ENCODE results near the gene CRACR2B. TPM values are rescaled to one million over a fixed set of nuclear protein-coding genes. Genes with fewer than 3 reads are reported as not detected.
A peak's percentile ranks its signal among the peaks of the same experiment; 100 is the strongest.

The CRACR2B gene
- total and polyA plus RNA-seq, 2 of the 13 experiments (the other 11 are each of a cell fraction or from before 2014, with no cell fraction given) = 14.9 to 21.0 TPM

DNA sequence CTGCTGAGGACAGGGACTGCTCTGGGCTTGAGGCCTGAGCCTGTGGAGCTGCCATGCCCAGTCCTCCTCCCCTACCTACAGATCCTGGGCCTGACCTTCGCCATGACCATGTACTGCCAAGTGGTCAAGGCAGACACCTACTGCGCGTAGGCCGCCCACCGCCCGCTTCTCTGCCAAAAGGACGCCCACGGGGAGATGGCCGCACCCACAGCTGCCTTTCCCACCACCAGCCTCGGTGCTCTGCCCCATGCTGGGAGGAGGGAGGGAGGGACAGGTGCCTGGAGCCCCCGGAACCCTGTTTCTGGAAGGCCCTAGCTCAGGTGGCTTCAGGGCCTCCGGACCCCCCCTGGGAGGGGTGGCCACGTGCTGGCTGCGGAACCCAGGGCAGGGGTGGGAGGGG, 38.8 kb downstream of the CRACR2B start:
- H3K27me3 ChIP-seq (ENCODE audit: control insufficient read depth in 1 of 2, insufficient read depth in 2 of 2, low read length in 2 of 2) = no peaks in the 10 kb centered on the region
- 0 out of 2 replicates have a peak, but pooled peaks cover 8% of the 10 kb centered on the region for H3K4me1 ChIP-seq (ENCODE audit: insufficient read depth, low read length)
- no peak for FAIRE-seq
- ATAC-seq = peak; percentile 1; the same call in 1 of the 3 replicates
- BruUV-seq (replicated peaks) = no TSS peak
- TF ChIP-seq ELF4 (CRISPR knock-in tag; IDR thresholded peaks at IDR 0.05; ENCODE audit: borderline replicate concordance) = no peak
- TF ChIP-seq, protein P1, sequence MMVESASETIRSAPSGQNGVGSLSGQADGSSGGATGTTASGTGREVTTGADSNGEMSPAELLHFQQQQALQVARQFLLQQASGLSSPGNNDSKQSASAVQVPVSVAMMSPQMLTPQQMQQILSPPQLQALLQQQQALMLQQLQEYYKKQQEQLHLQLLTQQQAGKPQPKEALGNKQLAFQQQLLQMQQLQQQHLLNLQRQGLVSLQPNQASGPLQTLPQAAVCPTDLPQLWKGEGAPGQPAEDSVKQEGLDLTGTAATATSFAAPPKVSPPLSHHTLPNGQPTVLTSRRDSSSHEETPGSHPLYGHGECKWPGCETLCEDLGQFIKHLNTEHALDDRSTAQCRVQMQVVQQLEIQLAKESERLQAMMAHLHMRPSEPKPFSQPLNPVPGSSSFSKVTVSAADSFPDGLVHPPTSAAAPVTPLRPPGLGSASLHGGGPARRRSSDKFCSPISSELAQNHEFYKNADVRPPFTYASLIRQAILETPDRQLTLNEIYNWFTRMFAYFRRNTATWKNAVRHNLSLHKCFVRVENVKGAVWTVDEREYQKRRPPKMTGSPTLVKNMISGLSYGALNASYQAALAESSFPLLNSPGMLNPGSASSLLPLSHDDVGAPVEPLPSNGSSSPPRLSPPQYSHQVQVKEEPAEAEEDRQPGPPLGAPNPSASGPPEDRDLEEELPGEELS (CRISPR knock-in tag; IDR thresholded peaks at IDR 0.05) = no peak
- TF ChIP-seq ZKSCAN1 (IDR thresholded peaks at IDR 0.05; ENCODE audit: low read length) = 0 out of 2 replicates have a peak, but pooled peaks have one; percentile 18
- peak; percentile 57 for TF ChIP-seq AGO2 (optimal IDR thresholded peaks at IDR 0.05; ENCODE audit: low read depth, low read length)
- no peak for TF ChIP-seq HOXA7 (CRISPR knock-in tag; IDR thresholded peaks at IDR 0.05)
- 0 out of 4 replicates have a peak, but pooled peaks of 1 of the 2 experiments have one; percentile 28 for TF ChIP-seq POLR2A (IDR thresholded peaks at IDR 0.05; ENCODE audit: insufficient read depth in 1 of 2, low read depth in 2 of 2, low read length in 2 of 2)
- no peak for TF ChIP-seq BHLHE40 (IDR thresholded peaks at IDR 0.05; ENCODE audit: low read length)
- TF ChIP-seq CEBPG (CRISPR knock-in tag; IDR thresholded peaks at IDR 0.05) = no peak
- TF ChIP-seq, protein P2, sequence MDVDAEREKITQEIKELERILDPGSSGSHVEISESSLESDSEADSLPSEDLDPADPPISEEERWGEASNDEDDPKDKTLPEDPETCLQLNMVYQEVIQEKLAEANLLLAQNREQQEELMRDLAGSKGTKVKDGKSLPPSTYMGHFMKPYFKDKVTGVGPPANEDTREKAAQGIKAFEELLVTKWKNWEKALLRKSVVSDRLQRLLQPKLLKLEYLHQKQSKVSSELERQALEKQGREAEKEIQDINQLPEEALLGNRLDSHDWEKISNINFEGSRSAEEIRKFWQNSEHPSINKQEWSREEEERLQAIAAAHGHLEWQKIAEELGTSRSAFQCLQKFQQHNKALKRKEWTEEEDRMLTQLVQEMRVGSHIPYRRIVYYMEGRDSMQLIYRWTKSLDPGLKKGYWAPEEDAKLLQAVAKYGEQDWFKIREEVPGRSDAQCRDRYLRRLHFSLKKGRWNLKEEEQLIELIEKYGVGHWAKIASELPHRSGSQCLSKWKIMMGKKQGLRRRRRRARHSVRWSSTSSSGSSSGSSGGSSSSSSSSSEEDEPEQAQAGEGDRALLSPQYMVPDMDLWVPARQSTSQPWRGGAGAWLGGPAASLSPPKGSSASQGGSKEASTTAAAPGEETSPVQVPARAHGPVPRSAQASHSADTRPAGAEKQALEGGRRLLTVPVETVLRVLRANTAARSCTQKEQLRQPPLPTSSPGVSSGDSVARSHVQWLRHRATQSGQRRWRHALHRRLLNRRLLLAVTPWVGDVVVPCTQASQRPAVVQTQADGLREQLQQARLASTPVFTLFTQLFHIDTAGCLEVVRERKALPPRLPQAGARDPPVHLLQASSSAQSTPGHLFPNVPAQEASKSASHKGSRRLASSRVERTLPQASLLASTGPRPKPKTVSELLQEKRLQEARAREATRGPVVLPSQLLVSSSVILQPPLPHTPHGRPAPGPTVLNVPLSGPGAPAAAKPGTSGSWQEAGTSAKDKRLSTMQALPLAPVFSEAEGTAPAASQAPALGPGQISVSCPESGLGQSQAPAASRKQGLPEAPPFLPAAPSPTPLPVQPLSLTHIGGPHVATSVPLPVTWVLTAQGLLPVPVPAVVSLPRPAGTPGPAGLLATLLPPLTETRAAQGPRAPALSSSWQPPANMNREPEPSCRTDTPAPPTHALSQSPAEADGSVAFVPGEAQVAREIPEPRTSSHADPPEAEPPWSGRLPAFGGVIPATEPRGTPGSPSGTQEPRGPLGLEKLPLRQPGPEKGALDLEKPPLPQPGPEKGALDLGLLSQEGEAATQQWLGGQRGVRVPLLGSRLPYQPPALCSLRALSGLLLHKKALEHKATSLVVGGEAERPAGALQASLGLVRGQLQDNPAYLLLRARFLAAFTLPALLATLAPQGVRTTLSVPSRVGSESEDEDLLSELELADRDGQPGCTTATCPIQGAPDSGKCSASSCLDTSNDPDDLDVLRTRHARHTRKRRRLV (CRISPR knock-in tag; IDR thresholded peaks at IDR 0.05) = no peak
- peak; percentile 76 for TF ChIP-seq RBM22 (optimal IDR thresholded peaks at IDR 0.05; ENCODE audit: low read length)
- TF ChIP-seq ZNF446 (CRISPR knock-in tag; IDR thresholded peaks at IDR 0.05) = no peak
- TF ChIP-seq, protein P3, sequence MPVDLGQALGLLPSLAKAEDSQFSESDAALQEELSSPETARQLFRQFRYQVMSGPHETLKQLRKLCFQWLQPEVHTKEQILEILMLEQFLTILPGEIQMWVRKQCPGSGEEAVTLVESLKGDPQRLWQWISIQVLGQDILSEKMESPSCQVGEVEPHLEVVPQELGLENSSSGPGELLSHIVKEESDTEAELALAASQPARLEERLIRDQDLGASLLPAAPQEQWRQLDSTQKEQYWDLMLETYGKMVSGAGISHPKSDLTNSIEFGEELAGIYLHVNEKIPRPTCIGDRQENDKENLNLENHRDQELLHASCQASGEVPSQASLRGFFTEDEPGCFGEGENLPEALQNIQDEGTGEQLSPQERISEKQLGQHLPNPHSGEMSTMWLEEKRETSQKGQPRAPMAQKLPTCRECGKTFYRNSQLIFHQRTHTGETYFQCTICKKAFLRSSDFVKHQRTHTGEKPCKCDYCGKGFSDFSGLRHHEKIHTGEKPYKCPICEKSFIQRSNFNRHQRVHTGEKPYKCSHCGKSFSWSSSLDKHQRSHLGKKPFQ (CRISPR knock-in tag; IDR thresholded peaks at IDR 0.05; ENCODE audit: insufficient replicate concordance) = no peak
- peak; percentile 59 for TF ChIP-seq AGO1 (IDR thresholded peaks at IDR 0.05; ENCODE audit: low read depth, low read length, poor library complexity, severe bottlenecking)
- no peak for TF ChIP-seq ZNF790 (CRISPR knock-in tag; IDR thresholded peaks at IDR 0.05; ENCODE audit: borderline replicate concordance)
- CTCF ChIA-PET (ENCODE audit: low intra/inter-chr PET ratio, low total read pairs) = no interaction called here
- H3K9ac ChIP-seq (ENCODE audit: insufficient read depth, low read depth, low read length) = no peak overlapping the region
- DNase-seq (ENCODE audit: low spot score) = no peak
- no peaks in the 10 kb centered on the region for H3K9me3 ChIP-seq (ENCODE audit: low read length)
- in situ Hi-C loops (cut with HindIII; ENCODE audit: extremely low pct_ligation_motif_present, low pct_unique_long_range_greater_than_20kb) (no loop called here), intact Hi-C loops (cut with micrococcal nuclease; ENCODE audit: unreplicated experiment) (no loop called here)
- 99% methylated on average over 12 of the region's 14 CpGs for WGBS (ENCODE audit: low lambda C conversion rate)
- H3K4me2 ChIP-seq (ENCODE audit: low read depth, low read length) = no peak overlapping the region
- POLR2A ChIA-PET = no interaction called here
- H3K79me2 ChIP-seq (ENCODE audit: insufficient read depth, low read length) = no peaks in the 10 kb centered on the region
- no peaks in the 10 kb centered on the region for H4K20me1 ChIP-seq (ENCODE audit: insufficient read depth, low read length)
- H2AFZ ChIP-seq (ENCODE audit: low read length) = no peak overlapping the region
- no peak overlapping the region for H3K4me3 ChIP-seq (replicated peaks in 1 of 3; ENCODE audit: insufficient read depth in 1 of 3, low read depth in 2 of 3, low read length in 3 of 3)
- H3K27ac ChIP-seq (ENCODE audit: extremely low read length, insufficient read depth, low read length) = no peak overlapping the region
- peaks cover 3 to 6% of the 10 kb centered on the region in 2 experiments; a peak in 2 of 5 replicates for H3K36me3 ChIP-seq (replicated peaks in 1 of 2; ENCODE audit: control insufficient read depth in 1 of 2, insufficient read depth in 2 of 2, low read length in 2 of 2)

Measured in HepG2 (cell line).